OCI-LY3 (cell line): Measurements from ENCODE around the gene FBXO40.

Experiments
- H2AFZ ChIP-seq: fragments of 200-600, 300-600 bp; shearing (Covaris generic); 2 replicates; pipeline ENCODE4 v1.6.0; 2014; ENCODE audit warnings: antibody characterized with exemption, low read depth, low read length
- H3K27ac ChIP-seq: fragments of 200-600, 300-600 bp; sonication (generic); 2 replicates; pipeline ENCODE4 v1.5.1; 2014; ENCODE audit warnings: mild to moderate bottlenecking, low read length, moderate library complexity, mixed read lengths
- H3K27me3 ChIP-seq: fragments of 200-600, 300-600 bp; sonication (generic); 2 replicates; pipeline ENCODE4 v1.6.1; 2014; ENCODE audit warnings: low read depth, low read length, mixed read lengths
- H3K36me3 ChIP-seq: fragments of 200-600, 300-600 bp; sonication (generic); replicated peaks from 2 replicates; pipeline ENCODE3; 2014; ENCODE audit warnings: low read depth, low read length, mixed read lengths
- H3K4me1 ChIP-seq: fragments of 300-600, 200-600 bp; sonication (generic); 2 replicates; pipeline ENCODE4 v1.6.1; 2014; ENCODE audit warnings: low read length, mixed read lengths
- H3K4me2 ChIP-seq: fragments of 200-600, 300-600 bp; sonication (generic); 2 replicates; pipeline ENCODE4 v1.6.1; 2014; ENCODE audit warnings: low read length, mixed read lengths
- H3K4me3 ChIP-seq: fragments of 300-600, 200-600 bp; sonication (generic); 2 replicates; pipeline ENCODE4 v1.5.1; 2014; ENCODE audit warnings: antibody characterized with exemption, mild to moderate bottlenecking, low read length, moderate library complexity
- H3K79me2 ChIP-seq: fragments of 300-600, 200-600 bp; shearing (Covaris generic); 2 replicates; pipeline ENCODE4 v1.6.1; 2014; ENCODE audit warnings: mild to moderate bottlenecking, low read length, mixed read lengths
- H3K9ac ChIP-seq: fragments of 300-600, 200-600 bp; shearing (Covaris generic); 2 replicates; pipeline ENCODE4 v1.6.0; 2014; ENCODE audit warnings: mild to moderate bottlenecking, low read length, moderate library complexity
- H3K9me3 ChIP-seq: fragments of 200-600, 300-600 bp; shearing (Covaris generic); 2 replicates; pipeline ENCODE4 v1.6.1; 2014; ENCODE audit warnings: low read length, mixed read lengths; ENCODE audit not compliant: insufficient read depth
- H4K20me1 ChIP-seq: fragments of 200-600, 300-600 bp; sonication (generic); 2 replicates; pipeline ENCODE4 v1.6.1; 2016; ENCODE audit warnings: low read length, mixed read lengths; ENCODE audit not compliant: insufficient read depth
- CTCF ChIP-seq: fragments of 200-600, 300-600 bp; sonication (generic); IDR thresholded peaks from 2 replicates; pipeline ENCODE4 v1.5.1; 2014; ENCODE audit warnings: antibody characterized with exemption, low read length, low read depth
- EZH2phosphoT487 ChIP-seq: fragments of 200-600 bp; shearing (Covaris generic); IDR thresholded peaks from 2 replicates; pipeline ENCODE4 v1.6.1; 2018; ENCODE audit warnings: antibody characterized with exemption, mixed run types, low read depth

Gene FBXO40

GRCh38 chr3:121566773-121567172, 26.4 kb upstream of the FBXO40 start:
- H3K4me1 ChIP-seq = no peaks in the 10 kb centered on the region
- no peaks in the 10 kb centered on the region for H3K9me3 ChIP-seq
- H3K79me2 ChIP-seq = no peaks in the 10 kb centered on the region
- H3K27me3 ChIP-seq = no peaks in the 10 kb centered on the region
- no peaks in the 10 kb centered on the region for H3K36me3 ChIP-seq
- TF ChIP-seq EZH2phosphoT487 (no peak), CTCF (no peak)
- H3K4me3 ChIP-seq = no peak overlapping the region
- H2AFZ ChIP-seq = no peak overlapping the region
- H4K20me1 ChIP-seq = no peaks in the 10 kb centered on the region
- no peak overlapping the region for H3K4me2 ChIP-seq
- no peak overlapping the region for H3K27ac ChIP-seq
- no peak overlapping the region for H3K9ac ChIP-seq

- no peak within 1 kb of the TSS for H3K4me2 ChIP-seq
- H3K9me3 ChIP-seq = no peaks in the 10 kb centered on the region
- H3K9ac ChIP-seq = no peak within 1 kb of the TSS
- no peaks in the 10 kb centered on the region for H3K36me3 ChIP-seq
- TF ChIP-seq CTCF (no peak), EZH2phosphoT487 (no peak)
- no peak within 1 kb of the TSS for H3K27ac ChIP-seq
- no peaks in the 10 kb centered on the region for H3K4me1 ChIP-seq
- H3K27me3 ChIP-seq = no peaks in the 10 kb centered on the region
- no peaks in the 10 kb centered on the region for H3K79me2 ChIP-seq
- H4K20me1 ChIP-seq = no peaks in the 10 kb centered on the region
- no peak within 1 kb of the TSS for H3K4me3 ChIP-seq
- no peak within 1 kb of the TSS for H2AFZ ChIP-seq
These were observed 25.5 kb upstream of the FBXO40 start, which contains the start of gene ARGFX for GRCh38 chr3:121567649-121568048. Gene ARGFX (plus strand): TSS chr3:121567949. CDS start chr3:121570714, 2,765 bp downstream.

DNA sequence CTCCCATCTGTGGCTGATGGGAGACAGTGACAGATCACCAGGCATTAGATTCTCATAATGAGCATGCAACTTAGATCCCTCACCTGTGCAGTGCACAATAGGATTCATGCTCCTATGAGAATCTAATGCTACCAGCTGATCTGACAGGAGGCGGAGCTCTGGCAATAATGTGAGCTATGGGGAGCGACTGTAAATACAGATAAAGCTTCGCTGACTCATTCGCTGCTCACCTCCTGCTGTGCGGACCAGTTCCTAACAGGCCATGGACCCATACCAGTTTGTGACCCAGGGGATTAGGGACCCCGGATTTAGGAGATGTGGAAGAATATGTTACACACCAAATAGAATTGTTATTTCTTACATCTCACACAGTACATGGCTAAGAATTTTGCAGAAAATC, 18.7 kb upstream of the FBXO40 start:
- Histone ChIP-seq H3K9ac (no peak overlapping the region), H3K4me3 (no peak overlapping the region), H3K27ac (no peak overlapping the region), H2AFZ (no peak overlapping the region), H3K27me3 (no peaks in the 10 kb centered on the region), H3K9me3 (no peaks in the 10 kb centered on the region), H3K36me3 (no peaks in the 10 kb centered on the region), H3K4me1 (no peaks in the 10 kb centered on the region), H4K20me1 (no peaks in the 10 kb centered on the region), H3K79me2 (no peaks in the 10 kb centered on the region), H3K4me2 (no peak overlapping the region)
- no peak for TF ChIP-seq CTCF
- TF ChIP-seq EZH2phosphoT487 = no peak

DNA sequence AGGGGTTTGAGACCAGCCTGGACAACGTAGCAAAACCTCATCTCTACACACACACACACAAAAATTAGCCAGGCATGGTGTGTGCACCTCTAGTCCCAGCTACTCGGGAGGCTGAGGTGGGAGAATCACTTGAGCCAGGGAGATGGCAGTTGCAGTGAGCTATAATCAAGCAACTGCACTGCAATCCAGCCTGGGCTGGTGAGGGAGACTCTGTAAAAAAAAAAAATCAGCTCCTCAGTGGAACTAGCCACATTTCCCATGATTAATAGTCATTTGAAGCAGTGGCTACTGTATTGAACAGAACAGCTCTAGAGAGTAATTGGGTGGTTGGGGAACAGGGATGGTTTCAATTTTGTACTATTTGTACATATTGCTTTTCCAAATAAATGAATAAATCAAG, 11.5 kb upstream of the FBXO40 start:
- Histone ChIP-seq H3K36me3 (no peaks in the 10 kb centered on the region), H2AFZ (no peak overlapping the region), H3K9me3 (no peaks in the 10 kb centered on the region), H3K79me2 (no peaks in the 10 kb centered on the region), H3K27ac (no peak overlapping the region), H3K27me3 (no peaks in the 10 kb centered on the region), H3K4me3 (no peak overlapping the region), H3K9ac (no peak overlapping the region), H4K20me1 (no peaks in the 10 kb centered on the region), H3K4me1 (no peaks in the 10 kb centered on the region), H3K4me2 (no peak overlapping the region)
- no peak for TF ChIP-seq EZH2phosphoT487
- TF ChIP-seq CTCF = no peak
